BLaER1 treated with 17β-estradiol and CSF1 and Interleukin-3, amounts not matched to agents 10 nM and 100 nM (cell line): ENCODE data around the gene RIMKLB.

Experiments used
- H3K27ac ChIP-seq, 11 experiments: shearing (Covaris generic); formaldehyde crosslinking; 2 replicates each; pipeline ENCODE4 v1.8.1; 2022
- H3K27me3 ChIP-seq, 11 experiments: shearing (Covaris generic); formaldehyde crosslinking; 2 replicates each; pipeline ENCODE4 v1.8.1; 2022
- H3K36me3 ChIP-seq, 11 experiments: shearing (Covaris generic); formaldehyde crosslinking; 2 replicates each; pipeline ENCODE4 v1.8.1; 2022
- H3K4me1 ChIP-seq, 10 experiments: shearing (Covaris generic); formaldehyde crosslinking; 2 replicates each; pipeline ENCODE4 v1.8.1; 2022
- H3K4me2 ChIP-seq, 11 experiments: shearing (Covaris generic); formaldehyde crosslinking; 2 replicates each; pipeline ENCODE4 v1.8.1; 2022
- H3K4me3 ChIP-seq, 10 experiments: shearing (Covaris generic); formaldehyde crosslinking; 2 replicates each; pipeline ENCODE4 v1.8.1; 2022
- H3K9ac ChIP-seq, 11 experiments: shearing (Covaris generic); formaldehyde crosslinking; 2 replicates each; pipeline ENCODE4 v1.8.1; 2022
- H3K9me3 ChIP-seq, 11 experiments: shearing (Covaris generic); formaldehyde crosslinking; replicated peaks in 1 of 11; 2 replicates each; pipeline ENCODE4 v1.8.1; 2022
- H4K20me1 ChIP-seq, 11 experiments: shearing (Covaris generic); formaldehyde crosslinking; 2 replicates each; pipeline ENCODE4 v1.8.1; 2022
- Cebpa-rat ChIP-seq, 11 experiments: shearing (Covaris generic); IDR thresholded peaks; 2 replicates each; pipeline ENCODE4 v1.8.1; 2022

Gene RIMKLB

DNA sequence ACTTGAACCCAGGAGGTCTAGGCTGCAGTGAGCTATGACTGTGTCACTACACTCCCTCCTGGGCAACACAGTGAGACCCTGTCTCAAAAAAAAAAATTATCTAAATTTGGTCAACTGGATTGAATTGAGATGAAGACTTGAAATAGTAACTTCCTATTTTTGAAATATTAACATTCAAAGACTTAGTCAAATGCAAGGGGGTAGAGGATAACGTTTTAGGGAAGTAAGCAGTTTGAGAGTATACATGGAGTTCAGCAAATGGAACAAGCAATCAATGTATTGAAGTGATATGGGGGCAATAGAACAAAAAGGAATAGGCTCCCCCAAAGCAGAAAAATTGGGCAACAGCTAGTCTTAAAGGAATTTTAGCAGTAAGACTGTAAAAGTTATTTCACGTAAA, 30.5 kb upstream of the RIMKLB start:
- Histone ChIP-seq H3K4me2 (peak overlapping the region in 10 of 11 experiments; percentile 1 to 90 (median 70); a peak in 16 of 22 replicates), H3K36me3 (peaks cover 0 to 6% (median 0%) of the 10 kb centered on the region in 11 experiments; a peak in 1 of 22 replicates), H3K4me1 (peaks cover 20 to 51% (median 26%) of the 10 kb centered on the region in 10 experiments), H3K9me3 (peaks cover 16 to 34% (median 28%) of the 10 kb centered on the region in 11 experiments), H4K20me1 (no peaks in the 10 kb centered on the region), H3K27ac (peak overlapping the region in 5 of 11 experiments; percentile 2 to 46 (median 8); a peak in 2 of 22 replicates), H3K9ac (no peak overlapping the region), H3K27me3 (no peaks in the 10 kb centered on the region), H3K4me3 (no peak overlapping the region)
- no peak for TF ChIP-seq Cebpa-rat (IDR thresholded peaks at IDR 0.05)

DNA sequence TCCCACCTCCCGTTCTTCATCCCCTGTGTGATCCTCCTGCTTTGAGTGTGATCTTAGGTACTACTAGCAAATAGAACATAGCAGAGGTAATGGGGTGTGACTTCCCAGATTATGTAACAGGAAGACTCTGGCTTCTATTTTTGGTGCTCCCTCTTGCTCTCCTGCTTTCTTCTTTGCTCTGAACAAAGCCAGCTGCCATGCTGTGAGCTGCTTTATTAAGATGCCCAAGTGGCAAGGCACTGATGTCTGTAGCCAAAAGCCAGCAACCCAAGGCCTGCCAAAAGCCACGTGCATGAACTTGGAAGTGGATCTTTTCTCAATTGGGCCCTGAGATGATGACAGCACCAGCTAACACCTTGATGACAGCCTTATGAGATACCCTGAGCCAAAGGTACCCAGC, 29.4 kb upstream of the RIMKLB start:
- Histone ChIP-seq H3K9ac (no peak overlapping the region), H3K4me3 (peak overlapping the region in 5 of 10 experiments; percentile 13 to 41 (median 27); a peak in 6 of 20 replicates), H3K27me3 (no peaks in the 10 kb centered on the region), H4K20me1 (no peaks in the 10 kb centered on the region), H3K9me3 (peaks cover 25 to 45% (median 36%) of the 10 kb centered on the region in 11 experiments), H3K27ac (peak overlapping the region in 7 of 11 experiments; percentile 13 to 46 (median 28); a peak in 9 of 22 replicates), H3K4me1 (peaks cover 20 to 55% (median 26%) of the 10 kb centered on the region in 10 experiments), H3K36me3 (peaks cover 0 to 6% (median 0%) of the 10 kb centered on the region in 11 experiments; a peak in 1 of 22 replicates), H3K4me2 (peak overlapping the region; percentile 55 to 90 (median 74))
- no peak for TF ChIP-seq Cebpa-rat (IDR thresholded peaks at IDR 0.05)

DNA sequence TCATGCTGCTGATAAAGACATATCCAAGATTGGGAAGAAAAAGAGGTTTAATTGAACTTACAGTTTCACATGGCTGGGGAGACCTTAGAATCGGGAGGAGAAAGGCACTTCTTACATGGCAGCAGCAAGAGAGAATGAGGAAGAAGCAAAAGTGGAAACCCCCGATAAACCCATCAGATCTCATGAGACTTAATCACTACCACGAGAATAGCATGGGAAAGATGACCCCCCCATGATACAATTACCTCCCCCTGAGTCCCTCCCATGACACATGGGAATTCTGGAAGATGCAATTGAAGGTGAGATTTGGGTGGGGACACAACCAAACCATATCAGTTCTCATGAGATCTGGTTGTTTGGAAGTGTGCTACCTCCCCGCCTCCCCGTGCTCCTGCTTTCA, 25.4 kb upstream of the RIMKLB start:
- no peak overlapping the region for H3K4me3 ChIP-seq
- peaks cover 34 to 72% (median 42%) of the 10 kb centered on the region in 10 experiments for H3K4me1 ChIP-seq
- H3K27ac ChIP-seq = peak overlapping the region in 1 of 11 experiments; percentile 42; a peak in 1 of 22 replicates
- no peak for TF ChIP-seq Cebpa-rat (IDR thresholded peaks at IDR 0.05)
- H3K9me3 ChIP-seq = peaks cover 25 to 54% (median 42%) of the 10 kb centered on the region in 11 experiments
- H3K27me3 ChIP-seq = no peaks in the 10 kb centered on the region
- no peak overlapping the region for H3K9ac ChIP-seq
- peak overlapping the region in 1 of 11 experiments; percentile 36; a peak in 1 of 22 replicates for H3K4me2 ChIP-seq
- H4K20me1 ChIP-seq = no peaks in the 10 kb centered on the region
- peaks cover 0 to 6% (median 0%) of the 10 kb centered on the region in 11 experiments; a peak in 1 of 22 replicates for H3K36me3 ChIP-seq

DNA sequence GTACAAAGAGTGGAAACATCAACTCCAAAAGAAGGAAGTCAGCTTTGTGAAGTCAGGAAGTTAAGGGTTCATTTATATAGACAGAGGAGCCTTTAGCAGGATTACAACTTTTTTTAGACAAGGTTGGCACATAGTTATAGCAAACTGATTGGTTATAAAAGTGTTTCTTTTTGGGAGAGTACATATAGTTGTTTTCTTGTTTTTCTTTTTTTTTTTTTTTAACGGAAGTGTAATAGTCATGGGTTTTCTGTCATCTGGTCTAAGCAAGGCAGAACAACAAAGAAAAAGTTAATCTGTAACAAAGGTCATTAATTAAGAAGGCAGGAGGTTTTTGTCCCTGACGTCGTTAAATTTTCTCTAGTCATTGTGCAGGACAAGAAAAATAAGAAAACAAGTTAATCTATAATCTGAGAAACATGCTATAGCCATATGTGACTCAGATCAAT, 22.2 kb upstream of the RIMKLB start:
- H3K27ac ChIP-seq = peak overlapping the region; percentile 2 to 85 (median 63); a peak in 20 of 22 replicates

DNA sequence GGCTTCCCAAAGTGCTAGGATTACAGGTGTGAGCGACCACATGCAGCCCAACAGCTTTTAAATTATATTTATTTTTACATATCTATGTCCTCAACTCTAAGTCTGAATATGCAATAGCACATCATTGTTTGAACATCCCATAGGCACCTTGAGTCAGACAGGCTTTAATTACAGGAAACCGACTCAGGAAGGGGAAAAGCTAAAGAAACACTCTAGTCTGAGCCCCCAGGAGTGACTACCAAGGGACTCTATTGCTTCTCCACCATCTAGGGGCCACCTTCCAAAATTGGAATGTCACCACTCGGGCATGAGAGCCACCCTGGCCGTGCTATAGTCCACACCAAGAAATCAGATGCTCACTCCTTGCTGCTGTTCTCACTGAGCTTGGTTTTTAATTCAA, 21.1 kb upstream of the RIMKLB start:
- H3K4me3 ChIP-seq = no peak overlapping the region
- no peak for TF ChIP-seq Cebpa-rat (IDR thresholded peaks at IDR 0.05)
- H3K4me1 ChIP-seq = peaks cover 15 to 38% (median 23%) of the 10 kb centered on the region in 10 experiments; a peak in 19 of 20 replicates
- H3K27me3 ChIP-seq = no peaks in the 10 kb centered on the region
- H3K27ac ChIP-seq = peak overlapping the region in 4 of 11 experiments; percentile 19 to 81 (median 76); a peak in 5 of 22 replicates
- H4K20me1 ChIP-seq = no peaks in the 10 kb centered on the region
- peak overlapping the region in 7 of 11 experiments; percentile 18 to 56 (median 30); a peak in 7 of 22 replicates for H3K4me2 ChIP-seq
- peaks cover 11 to 29% (median 22%) of the 10 kb centered on the region in 11 experiments; a peak in 21 of 22 replicates for H3K9me3 ChIP-seq
- no peaks in the 10 kb centered on the region for H3K36me3 ChIP-seq
- H3K9ac ChIP-seq = no peak overlapping the region

More for the DNA sequence above, 22.2 kb upstream of the RIMKLB start:
- Histone ChIP-seq H3K4me2 (peak overlapping the region; percentile 6 to 80 (median 44); a peak in 20 of 22 replicates), H4K20me1 (no peaks in the 10 kb centered on the region), H3K9ac (peak overlapping the region in 5 of 11 experiments; percentile 7 to 54 (median 39); a peak in 5 of 22 replicates), H3K9me3 (peaks cover 19 to 40% (median 33%) of the 10 kb centered on the region in 11 experiments), H3K27me3 (no peaks in the 10 kb centered on the region), H3K4me1 (peaks cover 15 to 48% (median 23%) of the 10 kb centered on the region in 10 experiments; a peak in 19 of 20 replicates), H3K4me3 (no peak overlapping the region), H3K36me3 (peaks cover 0 to 3% (median 0%) of the 10 kb centered on the region in 11 experiments; a peak in 1 of 22 replicates)
- no peak for TF ChIP-seq Cebpa-rat (IDR thresholded peaks at IDR 0.05)

DNA sequence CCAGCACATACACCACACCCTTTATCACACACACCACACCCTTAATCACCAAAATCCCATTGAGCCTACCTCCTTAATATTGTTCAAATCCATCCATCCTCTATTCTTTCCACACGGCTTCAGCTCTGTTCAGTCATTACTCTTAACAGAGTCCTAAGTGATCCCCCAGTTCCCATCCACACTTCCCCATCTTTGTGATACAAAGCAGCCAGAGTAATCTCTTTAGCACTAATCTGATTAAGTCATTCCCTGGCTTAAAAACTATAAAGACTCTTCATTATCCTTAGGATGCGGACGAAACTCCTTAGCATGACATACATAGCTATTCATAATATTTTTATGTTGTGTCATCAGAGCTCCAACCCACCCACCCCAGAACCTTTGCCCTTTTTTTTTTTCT, 20.4 kb upstream of the RIMKLB start:
- Histone ChIP-seq H3K4me3 (no peak overlapping the region), H3K9ac (no peak overlapping the region), H3K27ac (peak overlapping the region in 1 of 11 experiments; percentile 19; a peak in 1 of 22 replicates), H3K36me3 (no peaks in the 10 kb centered on the region), H4K20me1 (no peaks in the 10 kb centered on the region), H3K4me1 (peaks cover 15 to 33% (median 23%) of the 10 kb centered on the region in 10 experiments; a peak in 19 of 20 replicates), H3K4me2 (peak overlapping the region in 1 of 11 experiments; percentile 51; a peak in 1 of 22 replicates), H3K9me3 (peaks cover 6 to 22% (median 15%) of the 10 kb centered on the region in 11 experiments; a peak in 21 of 22 replicates), H3K27me3 (no peaks in the 10 kb centered on the region)
- TF ChIP-seq Cebpa-rat (IDR thresholded peaks at IDR 0.05) = no peak

DNA sequence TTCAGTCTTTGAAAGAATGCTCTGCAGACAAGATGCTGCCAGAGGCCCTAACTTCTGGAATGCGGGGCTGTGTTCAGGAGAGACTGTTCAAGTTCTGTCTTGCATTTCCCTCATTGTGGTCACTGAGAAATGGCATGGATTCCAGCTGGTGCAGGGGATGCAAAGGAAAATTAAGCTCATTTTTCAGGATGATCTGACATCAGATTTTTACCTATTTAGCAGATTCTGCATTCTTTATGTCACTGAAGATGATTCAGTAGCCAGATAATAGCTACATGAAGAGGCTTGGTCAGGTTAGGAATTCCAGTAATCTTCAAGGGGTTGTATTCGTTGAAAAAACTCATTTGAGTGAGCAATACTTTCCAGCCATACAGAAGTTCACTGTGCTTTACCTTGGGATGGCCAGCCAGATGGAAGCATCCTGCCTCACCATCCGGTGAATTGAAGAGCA, 19.1 kb upstream of the RIMKLB start:
- H3K4me3 ChIP-seq = no peak overlapping the region
- H3K27ac ChIP-seq = no peak overlapping the region
- peaks cover 0 to 9% (median 3%) of the 10 kb centered on the region in 11 experiments; a peak in 4 of 22 replicates for H3K9me3 ChIP-seq
- no peak overlapping the region for H3K4me2 ChIP-seq
- no peaks in the 10 kb centered on the region for H3K36me3 ChIP-seq
- no peak for TF ChIP-seq Cebpa-rat (IDR thresholded peaks at IDR 0.05)
- no peaks in the 10 kb centered on the region for H3K27me3 ChIP-seq
- H3K4me1 ChIP-seq = peaks cover 15 to 33% (median 23%) of the 10 kb centered on the region in 10 experiments; a peak in 19 of 20 replicates
- H3K9ac ChIP-seq = no peak overlapping the region
- no peaks in the 10 kb centered on the region for H4K20me1 ChIP-seq

DNA sequence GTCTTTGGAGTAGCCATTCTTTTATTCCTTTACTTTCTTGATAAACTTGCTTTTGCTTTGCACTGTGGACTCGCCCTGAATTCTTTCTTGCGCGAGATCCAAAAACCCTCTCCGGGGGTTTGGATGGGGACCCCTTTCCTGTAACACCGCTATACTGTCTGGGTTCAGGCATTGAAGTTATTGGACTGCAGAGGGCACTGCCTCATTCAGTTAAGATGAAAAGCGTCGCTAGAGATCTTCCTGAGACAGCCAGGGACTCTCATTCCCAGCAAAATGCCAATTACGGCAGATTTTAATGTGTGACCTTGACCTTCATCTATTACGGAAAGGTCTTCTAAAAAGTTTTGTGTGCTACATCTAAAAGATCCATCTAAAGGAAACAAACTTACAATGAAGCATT, 17.3 kb upstream of the RIMKLB start:
- Histone ChIP-seq H3K4me1 (peaks cover 17 to 33% (median 23%) of the 10 kb centered on the region in 10 experiments; a peak in 19 of 20 replicates), H3K9me3 (peaks cover 0 to 10% (median 7%) of the 10 kb centered on the region in 11 experiments; a peak in 10 of 22 replicates), H3K27me3 (no peaks in the 10 kb centered on the region), H4K20me1 (no peaks in the 10 kb centered on the region), H3K9ac (no peak overlapping the region), H3K27ac (no peak overlapping the region), H3K4me2 (no peak overlapping the region), H3K4me3 (no peak overlapping the region), H3K36me3 (no peaks in the 10 kb centered on the region)
- TF ChIP-seq Cebpa-rat (IDR thresholded peaks at IDR 0.05) = no peak
